C4-2B (cell line): ENCODE data around the gene RHBG.

Experiments used
- ZFX ChIP-seq: fragments of 450-650 bp; IDR thresholded peaks from 2 replicates; pipeline ENCODE4 v1.6.1; 2017
- TF ChIP-seq, protein P1 (sequence below): fragments of 450-650 bp; conservative IDR thresholded peaks from 2 replicates; pipeline ENCODE4 v1.5.1; 2017; ENCODE audit warnings: mild to moderate bottlenecking

DNA sequence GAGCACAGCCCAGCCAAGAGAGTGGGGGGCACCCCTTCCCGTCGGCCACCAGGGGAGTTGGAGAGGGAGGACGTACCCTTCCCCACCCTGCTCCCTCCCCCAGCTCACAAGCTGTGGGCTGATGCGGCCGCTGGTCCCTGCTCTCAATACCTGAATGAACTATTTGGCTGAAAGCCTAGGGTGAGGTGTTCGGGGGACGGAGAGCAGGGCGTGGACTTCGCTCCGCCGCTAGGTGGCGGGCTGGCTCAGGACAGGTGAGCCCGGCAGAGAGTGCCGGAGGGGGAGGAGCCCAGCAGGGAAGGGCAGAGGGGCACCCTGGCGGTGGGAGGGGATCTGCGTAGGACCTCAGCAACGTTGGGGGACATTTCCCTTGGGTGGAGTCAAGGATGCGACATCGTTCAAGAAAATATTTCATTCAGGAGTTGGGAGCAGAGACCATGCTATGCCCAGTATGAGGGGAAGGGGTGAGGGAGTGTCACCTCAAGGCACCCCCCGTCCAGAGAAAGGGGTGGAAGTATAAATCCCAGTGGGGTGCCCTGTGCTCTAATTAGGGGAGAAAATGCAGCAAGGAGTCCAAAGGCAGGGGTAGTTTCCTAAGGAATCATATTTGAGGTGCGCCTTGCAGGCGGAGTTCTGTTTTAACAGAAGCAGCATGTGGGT is 12.0 kb upstream of the RHBG start:
- TF ChIP-seq, protein P1, sequence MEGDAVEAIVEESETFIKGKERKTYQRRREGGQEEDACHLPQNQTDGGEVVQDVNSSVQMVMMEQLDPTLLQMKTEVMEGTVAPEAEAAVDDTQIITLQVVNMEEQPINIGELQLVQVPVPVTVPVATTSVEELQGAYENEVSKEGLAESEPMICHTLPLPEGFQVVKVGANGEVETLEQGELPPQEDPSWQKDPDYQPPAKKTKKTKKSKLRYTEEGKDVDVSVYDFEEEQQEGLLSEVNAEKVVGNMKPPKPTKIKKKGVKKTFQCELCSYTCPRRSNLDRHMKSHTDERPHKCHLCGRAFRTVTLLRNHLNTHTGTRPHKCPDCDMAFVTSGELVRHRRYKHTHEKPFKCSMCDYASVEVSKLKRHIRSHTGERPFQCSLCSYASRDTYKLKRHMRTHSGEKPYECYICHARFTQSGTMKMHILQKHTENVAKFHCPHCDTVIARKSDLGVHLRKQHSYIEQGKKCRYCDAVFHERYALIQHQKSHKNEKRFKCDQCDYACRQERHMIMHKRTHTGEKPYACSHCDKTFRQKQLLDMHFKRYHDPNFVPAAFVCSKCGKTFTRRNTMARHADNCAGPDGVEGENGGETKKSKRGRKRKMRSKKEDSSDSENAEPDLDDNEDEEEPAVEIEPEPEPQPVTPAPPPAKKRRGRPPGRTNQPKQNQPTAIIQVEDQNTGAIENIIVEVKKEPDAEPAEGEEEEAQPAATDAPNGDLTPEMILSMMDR = peak; percentile 99
- TF ChIP-seq ZFX = no peak
